Duodenal mucosa (tissue), 2 donors: Measurements from ENCODE around the gene CHPF.

Experiments used
- H3K27ac ChIP-seq: one replicate; pipeline ENCODE4 v1.7.0; 2013; ENCODE audit warnings: low read depth, low read length
- H3K27me3 ChIP-seq, 2 donors: one replicate each; pipeline ENCODE4 v1.7.0; 2013; ENCODE audit warnings: low read length in 2 of 2, control low read depth in 1 of 2; ENCODE audit not compliant: insufficient read depth in 2 of 2, control insufficient read depth in 1 of 2
- H3K36me3 ChIP-seq, 2 donors: one replicate each; pipeline ENCODE4 v1.7.0; 2013; ENCODE audit warnings: low read length in 2 of 2, control low read depth in 1 of 2; ENCODE audit not compliant: insufficient read depth in 2 of 2, control insufficient read depth in 1 of 2
- H3K4me1 ChIP-seq, 2 donors: one replicate each; pipeline ENCODE4 v1.7.0; 2013; ENCODE audit warnings: low read length in 2 of 2, control low read depth in 1 of 2; ENCODE audit not compliant: insufficient read depth in 2 of 2, control insufficient read depth in 1 of 2
- H3K4me3 ChIP-seq, 2 donors: one replicate each; pipeline ENCODE4 v1.7.0; 2013; ENCODE audit warnings: low read length in 2 of 2, low read depth in 1 of 2
- H3K9ac ChIP-seq, 2 donors: one replicate each; pipeline ENCODE4 v1.7.0; 2013; ENCODE audit warnings: low read length in 2 of 2, low read depth in 1 of 2
- H3K9me3 ChIP-seq, 2 donors: one replicate each; pipeline ENCODE4 v1.7.0; 2013; ENCODE audit warnings: low read length in 2 of 2, control low read depth in 1 of 2; ENCODE audit not compliant: control insufficient read depth in 1 of 2

CHPF gene

GRCh38 chr2:219574484-219575311 is 31.1 kb upstream of the CHPF start:
- Histone ChIP-seq H3K9ac (no peak overlapping the region), H3K9me3 (no peaks in the 10 kb centered on the region), H3K36me3 (no peaks in the 10 kb centered on the region), H3K27ac (no peak overlapping the region), H3K4me3 (no peak overlapping the region), H3K27me3 (peaks cover 16 to 32% of the 10 kb centered on the region in 2 donors), H3K4me1 (no peaks in the 10 kb centered on the region)

- Histone ChIP-seq H3K4me3 (no peak overlapping the region), H3K9ac (no peak overlapping the region), H3K27ac (no peak overlapping the region), H3K4me1 (no peaks in the 10 kb centered on the region), H3K36me3 (no peaks in the 10 kb centered on the region), H3K27me3 (peaks cover 16 to 32% of the 10 kb centered on the region in 2 donors), H3K9me3 (no peaks in the 10 kb centered on the region)
Measured at GRCh38 chr2:219573166-219573565, 29.6 kb upstream of the CHPF start.

GRCh38 chr2:219572237-219573001 is 28.8 kb upstream of the CHPF start, which contains the start of gene INHA:
Gene INHA, plus strand, starts transcription at chr2:219572310. Its CDS starts 65 bp downstream, at chr2:219572375.
- Histone ChIP-seq H3K4me3 (peak within 1 kb of the TSS in 1 of 2 donors; percentile 21), H3K36me3 (no peaks in the 10 kb centered on the region)

GRCh38 chr2:219571311-219572236 is 28.0 kb upstream of the CHPF start, which contains the start of gene OBSL1:
Gene OBSL1, minus strand, starts transcription at chr2:219571539. Its CDS starts 307 bp downstream, at chr2:219571232.
- no peaks in the 10 kb centered on the region for H3K4me1 ChIP-seq
- no peaks in the 10 kb centered on the region for H3K9me3 ChIP-seq
- peak within 1 kb of the TSS in 1 of 2 donors; percentile 47 for H3K9ac ChIP-seq
- H3K27ac ChIP-seq, result no peak within 1 kb of the TSS
- H3K27me3 ChIP-seq, result peaks cover 10 to 24% of the 10 kb centered on the region in 2 donors
- no peaks in the 10 kb centered on the region for H3K36me3 ChIP-seq
- peak within 1 kb of the TSS; percentile 55 to 61 for H3K4me3 ChIP-seq

More at GRCh38 chr2:219572237-219573001, 28.8 kb upstream of the CHPF start, which contains the start of gene INHA:
- H3K27me3 ChIP-seq, result peaks cover 16 to 32% of the 10 kb centered on the region in 2 donors
- H3K4me1 ChIP-seq, result no peaks in the 10 kb centered on the region
- no peaks in the 10 kb centered on the region for H3K9me3 ChIP-seq
- H3K9ac ChIP-seq, result no peak within 1 kb of the TSS
- H3K27ac ChIP-seq, result no peak within 1 kb of the TSS

GRCh38 chr2:219570924-219571310 is 27.3 kb upstream of the CHPF start:
- peak overlapping the region; percentile 55 to 61 for H3K4me3 ChIP-seq
- no peaks in the 10 kb centered on the region for H3K9me3 ChIP-seq
- no peak overlapping the region for H3K27ac ChIP-seq
- H3K36me3 ChIP-seq, result no peaks in the 10 kb centered on the region
- H3K27me3 ChIP-seq, result peaks cover 8 to 17% of the 10 kb centered on the region in 2 donors
- peak overlapping the region in 1 of 2 donors; percentile 47 for H3K9ac ChIP-seq
- H3K4me1 ChIP-seq, result peaks cover under 1 to 1% of the 10 kb centered on the region in 2 donors

GRCh38 chr2:219570194-219570923 is 26.8 kb upstream of the CHPF start:
- Histone ChIP-seq H3K4me1 (peaks cover 4 to 6% of the 10 kb centered on the region in 2 donors), H3K36me3 (no peaks in the 10 kb centered on the region), H3K27me3 (peaks cover 8 to 12% of the 10 kb centered on the region in 2 donors), H3K27ac (no peak overlapping the region), H3K9me3 (no peaks in the 10 kb centered on the region), H3K9ac (no peak overlapping the region), H3K4me3 (peak overlapping the region; percentile 55 to 61)

GRCh38 chr2:219569635-219570034 is 26.0 kb upstream of the CHPF start:
- H3K27ac ChIP-seq, result no peak overlapping the region
- no peaks in the 10 kb centered on the region for H3K9me3 ChIP-seq
- H3K4me1 ChIP-seq, result peaks cover 4 to 6% of the 10 kb centered on the region in 2 donors
- no peaks in the 10 kb centered on the region for H3K36me3 ChIP-seq
- H3K4me3 ChIP-seq, result no peak overlapping the region
- peaks cover 3 to 11% of the 10 kb centered on the region in 2 donors for H3K27me3 ChIP-seq
- no peak overlapping the region for H3K9ac ChIP-seq

GRCh38 chr2:219569041-219569440 is 25.4 kb upstream of the CHPF start:
- Histone ChIP-seq H3K9me3 (no peaks in the 10 kb centered on the region), H3K4me3 (no peak overlapping the region), H3K4me1 (peaks cover 4 to 6% of the 10 kb centered on the region in 2 donors), H3K27ac (no peak overlapping the region), H3K36me3 (no peaks in the 10 kb centered on the region), H3K27me3 (peaks cover 3 to 11% of the 10 kb centered on the region in 2 donors), H3K9ac (no peak overlapping the region)

GRCh38 chr2:219567791-219568361 is 24.3 kb upstream of the CHPF start:
- Histone ChIP-seq H3K9me3 (no peaks in the 10 kb centered on the region), H3K4me1 (peaks cover 4 to 6% of the 10 kb centered on the region in 2 donors), H3K27me3 (peaks cover 3 to 11% of the 10 kb centered on the region in 2 donors), H3K27ac (no peak overlapping the region), H3K36me3 (no peaks in the 10 kb centered on the region), H3K4me3 (no peak overlapping the region), H3K9ac (no peak overlapping the region)
